Choroid plexus epithelial cell (primary cell): ENCODE results near the gene PXYLP1.

Experiments
- DNase-seq: peaks from one replicate; pipeline ENCODE4 v3.0.0-alpha.2; 2010; ENCODE audit warnings: low read depth
- H3K4me3 ChIP-seq: 2 replicates; pipeline ENCODE4 v1.5.1; 2011; ENCODE audit warnings: low read depth, mild to moderate bottlenecking, control low read depth, low read length, moderate library complexity
- TF ChIP-seq, protein P1 (sequence below): conservative IDR thresholded peaks from 2 replicates; pipeline ENCODE4 v1.5.1; 2011; ENCODE audit warnings: low read depth, mild to moderate bottlenecking, control low read depth, inconsistent platforms, low read length, moderate library complexity

The PXYLP1 gene, protein sequence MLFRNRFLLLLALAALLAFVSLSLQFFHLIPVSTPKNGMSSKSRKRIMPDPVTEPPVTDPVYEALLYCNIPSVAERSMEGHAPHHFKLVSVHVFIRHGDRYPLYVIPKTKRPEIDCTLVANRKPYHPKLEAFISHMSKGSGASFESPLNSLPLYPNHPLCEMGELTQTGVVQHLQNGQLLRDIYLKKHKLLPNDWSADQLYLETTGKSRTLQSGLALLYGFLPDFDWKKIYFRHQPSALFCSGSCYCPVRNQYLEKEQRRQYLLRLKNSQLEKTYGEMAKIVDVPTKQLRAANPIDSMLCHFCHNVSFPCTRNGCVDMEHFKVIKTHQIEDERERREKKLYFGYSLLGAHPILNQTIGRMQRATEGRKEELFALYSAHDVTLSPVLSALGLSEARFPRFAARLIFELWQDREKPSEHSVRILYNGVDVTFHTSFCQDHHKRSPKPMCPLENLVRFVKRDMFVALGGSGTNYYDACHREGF

DNA sequence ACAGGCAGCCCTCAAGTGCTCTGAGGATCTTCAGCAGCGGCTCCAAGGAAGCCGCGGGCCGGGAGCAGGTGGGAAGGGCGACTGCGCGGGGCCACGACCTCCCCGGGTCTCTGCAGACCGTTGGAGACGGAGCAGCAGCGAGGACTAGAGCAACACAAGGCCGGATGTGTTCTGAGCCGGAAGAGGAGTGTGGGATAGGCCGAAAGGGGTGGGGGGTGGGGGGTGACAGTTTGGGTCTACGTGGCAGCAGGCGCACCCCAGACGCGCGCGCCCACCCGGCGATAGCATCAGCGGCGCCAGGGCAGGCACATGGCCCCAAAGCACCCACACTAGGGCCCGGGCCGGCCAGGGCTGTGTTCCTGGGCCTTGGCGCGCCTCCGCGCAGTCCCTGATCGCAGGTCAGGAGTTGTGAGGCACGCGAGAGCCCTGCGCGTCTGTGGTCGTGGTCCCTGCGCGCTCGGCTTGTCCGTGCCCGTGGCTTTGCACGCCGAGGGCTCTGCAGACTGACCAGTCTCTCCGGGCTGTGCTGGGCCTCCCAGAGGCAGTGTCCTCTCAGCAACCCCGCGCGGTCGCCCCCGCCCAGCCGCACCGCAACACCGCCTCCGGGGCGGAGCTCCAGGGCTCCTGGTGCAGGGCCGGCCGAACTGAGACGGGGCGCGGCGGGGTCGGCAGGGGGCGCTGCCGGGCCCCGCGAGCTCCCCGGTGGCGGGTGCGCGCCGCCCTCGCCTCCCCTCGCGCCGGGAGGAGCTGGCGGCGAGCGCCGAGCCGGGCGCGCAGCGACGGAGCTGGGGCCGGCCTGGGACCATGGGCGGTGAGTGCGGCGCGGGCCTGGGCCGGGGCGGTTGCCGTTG lies at the start of gene PXYLP1:
TSS of gene PXYLP1 (plus strand) at position 725 of the 851 bp plus-strand sequence. CDS start 28,351 bp downstream, outside the sequence.
- TF ChIP-seq, protein P1, sequence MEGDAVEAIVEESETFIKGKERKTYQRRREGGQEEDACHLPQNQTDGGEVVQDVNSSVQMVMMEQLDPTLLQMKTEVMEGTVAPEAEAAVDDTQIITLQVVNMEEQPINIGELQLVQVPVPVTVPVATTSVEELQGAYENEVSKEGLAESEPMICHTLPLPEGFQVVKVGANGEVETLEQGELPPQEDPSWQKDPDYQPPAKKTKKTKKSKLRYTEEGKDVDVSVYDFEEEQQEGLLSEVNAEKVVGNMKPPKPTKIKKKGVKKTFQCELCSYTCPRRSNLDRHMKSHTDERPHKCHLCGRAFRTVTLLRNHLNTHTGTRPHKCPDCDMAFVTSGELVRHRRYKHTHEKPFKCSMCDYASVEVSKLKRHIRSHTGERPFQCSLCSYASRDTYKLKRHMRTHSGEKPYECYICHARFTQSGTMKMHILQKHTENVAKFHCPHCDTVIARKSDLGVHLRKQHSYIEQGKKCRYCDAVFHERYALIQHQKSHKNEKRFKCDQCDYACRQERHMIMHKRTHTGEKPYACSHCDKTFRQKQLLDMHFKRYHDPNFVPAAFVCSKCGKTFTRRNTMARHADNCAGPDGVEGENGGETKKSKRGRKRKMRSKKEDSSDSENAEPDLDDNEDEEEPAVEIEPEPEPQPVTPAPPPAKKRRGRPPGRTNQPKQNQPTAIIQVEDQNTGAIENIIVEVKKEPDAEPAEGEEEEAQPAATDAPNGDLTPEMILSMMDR = peak; percentile 40
- H3K4me3 ChIP-seq = peak within 1 kb of the TSS; percentile 82
- DNase-seq = peak; percentile 94

DNA sequence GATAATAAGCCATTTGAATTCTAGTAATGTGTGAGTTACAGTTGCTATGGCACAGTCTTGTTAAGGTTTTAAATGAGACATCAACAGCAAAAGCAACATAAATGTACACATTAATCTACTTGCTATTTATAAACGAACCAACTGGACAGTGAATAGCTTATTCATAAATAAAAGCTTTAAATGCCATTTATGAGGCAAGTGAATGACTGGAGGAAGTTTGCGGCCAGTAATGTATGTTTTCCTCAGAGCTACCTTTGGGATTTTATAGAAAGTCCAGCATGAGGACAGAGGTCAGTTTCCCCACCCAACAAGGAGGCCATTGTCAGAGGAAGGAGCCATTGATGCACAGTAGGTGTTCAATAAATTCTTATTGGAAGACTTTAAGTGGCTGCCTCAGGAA lies 48.0 kb upstream of the PXYLP1 start:
- DNase-seq = no peak
- no peak overlapping the region for H3K4me3 ChIP-seq
- TF ChIP-seq, protein P1 = no peak

DNA sequence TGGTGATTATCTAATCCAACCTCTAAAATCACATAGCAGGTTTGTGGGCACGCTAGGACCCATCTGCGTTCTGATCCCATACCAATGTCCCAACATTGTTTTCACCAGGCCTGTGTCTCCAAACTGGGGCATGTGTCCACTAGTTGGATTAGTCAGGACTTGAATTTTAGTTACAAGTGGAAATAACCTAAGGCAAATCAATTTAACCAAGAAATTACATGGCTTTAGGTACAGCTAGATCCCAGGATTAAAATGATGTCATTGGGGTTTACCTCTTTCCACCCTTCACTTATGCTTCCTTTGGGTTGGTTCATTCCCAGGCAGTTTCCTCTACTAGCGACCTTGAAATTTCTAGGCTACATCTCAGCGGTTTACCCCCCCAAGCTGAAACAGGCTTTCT lies 47.2 kb upstream of the PXYLP1 start:
- TF ChIP-seq, protein P1 = no peak
- no peak overlapping the region for H3K4me3 ChIP-seq
- DNase-seq = no peak

DNA sequence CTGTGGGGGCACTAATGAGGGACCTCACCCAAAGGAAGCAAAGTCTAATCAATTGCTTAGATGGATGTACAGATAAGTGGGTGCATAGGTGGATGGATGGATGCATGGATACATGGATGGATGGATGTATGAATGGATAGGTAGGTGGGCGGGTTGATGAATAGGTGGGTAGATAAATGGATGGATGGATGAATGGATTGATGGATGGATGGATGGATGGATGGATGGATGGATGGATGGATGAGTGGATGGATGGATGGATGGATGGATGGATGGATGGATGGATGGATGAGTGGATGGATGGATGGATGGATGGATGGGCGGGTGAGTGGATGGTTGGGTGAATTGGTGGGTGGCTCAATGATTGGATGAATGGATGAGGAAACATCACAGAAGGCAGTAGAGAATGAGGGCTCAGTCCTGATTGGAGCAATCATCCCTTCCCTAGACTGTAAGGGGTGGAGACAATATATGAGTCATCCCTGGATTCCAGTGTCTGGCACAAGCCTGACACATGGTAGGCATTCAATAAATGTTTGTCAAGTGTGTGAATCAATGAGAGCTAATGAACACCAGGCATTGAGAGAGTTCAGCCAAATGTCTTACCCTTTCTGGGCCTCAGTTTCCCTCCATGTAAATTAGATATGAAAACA lies 40.4 kb upstream of the PXYLP1 start:
- peak; percentile 4 for DNase-seq
- no peak overlapping the region for H3K4me3 ChIP-seq
- TF ChIP-seq, protein P1 = no peak

DNA sequence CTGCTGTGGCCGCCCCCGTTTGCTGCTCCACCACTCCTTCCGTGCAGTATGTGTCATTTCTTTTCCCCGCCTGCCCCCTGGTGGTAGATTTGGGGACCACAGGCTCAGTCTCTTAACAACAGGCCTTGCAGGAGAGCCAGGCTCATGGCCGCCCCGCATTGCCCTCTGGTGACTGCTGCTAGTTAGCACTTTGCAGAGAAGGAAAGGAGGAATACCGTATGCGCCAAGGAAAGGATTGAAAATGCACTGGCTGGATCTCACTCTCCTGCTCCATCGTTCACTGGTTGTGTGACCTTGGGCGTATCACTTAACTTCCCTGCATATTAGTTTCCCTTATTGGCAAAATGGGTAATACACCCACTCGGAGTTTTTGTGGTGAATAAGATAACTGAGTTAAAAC lies 39.3 kb upstream of the PXYLP1 start:
- TF ChIP-seq, protein P1 = peak; percentile 98
- peak; percentile 97 for DNase-seq
- no peak overlapping the region for H3K4me3 ChIP-seq

DNA sequence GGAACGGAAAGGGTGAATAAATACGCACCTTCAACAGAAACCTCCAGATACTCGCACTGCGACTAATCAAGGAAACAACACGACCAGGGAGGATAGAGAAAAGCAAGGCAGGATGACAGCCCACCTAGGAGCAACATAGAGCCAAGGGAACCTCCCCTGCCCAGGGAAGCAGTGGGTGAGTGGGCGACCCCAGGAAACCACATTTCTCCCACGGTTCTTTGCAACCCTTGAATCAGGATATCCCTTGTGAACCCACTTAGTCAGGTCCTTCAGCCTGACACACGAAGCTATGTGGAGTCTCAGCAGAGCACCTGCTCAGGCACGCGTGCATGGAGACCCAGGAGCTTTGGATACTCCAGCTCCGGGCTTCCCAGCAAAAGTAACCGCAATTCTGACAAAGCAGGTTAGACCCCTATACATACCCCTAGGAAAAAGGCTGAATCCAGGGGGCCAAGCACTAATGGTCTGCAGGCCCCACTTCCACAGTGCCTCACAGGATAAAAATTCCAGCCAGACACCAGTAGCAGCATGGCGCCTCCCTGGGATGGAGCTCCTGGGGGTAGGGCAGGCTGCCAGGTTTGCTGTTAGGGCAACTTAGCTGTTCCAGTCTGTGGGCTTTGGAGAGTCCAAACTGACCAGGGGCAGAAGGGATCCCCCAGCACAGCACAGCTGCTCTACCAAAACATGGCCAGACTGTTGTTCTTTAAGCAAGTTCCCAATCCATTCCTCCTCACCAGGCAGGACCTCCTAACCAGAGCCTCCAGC lies 38.4 kb upstream of the PXYLP1 start:
- H3K4me3 ChIP-seq = no peak overlapping the region
- TF ChIP-seq, protein P1 = no peak
- no peak for DNase-seq
